GM19438 (cell line): Measurements from ENCODE around the gene AQP12A.
"Not testable (repeated sequence)": the region's sequence is repeated elsewhere in the genome, so short reads cannot be mapped to it uniquely, and the experiment has no call there.

Source experiments
- ATAC-seq: cut with Tn5 transposase; IDR thresholded peaks from one replicate; pipeline ENCODE4 v1.9.1; 2021; ENCODE audit warnings: low read depth; ENCODE audit not compliant: unreplicated experiment

AQP12A gene

DNA sequence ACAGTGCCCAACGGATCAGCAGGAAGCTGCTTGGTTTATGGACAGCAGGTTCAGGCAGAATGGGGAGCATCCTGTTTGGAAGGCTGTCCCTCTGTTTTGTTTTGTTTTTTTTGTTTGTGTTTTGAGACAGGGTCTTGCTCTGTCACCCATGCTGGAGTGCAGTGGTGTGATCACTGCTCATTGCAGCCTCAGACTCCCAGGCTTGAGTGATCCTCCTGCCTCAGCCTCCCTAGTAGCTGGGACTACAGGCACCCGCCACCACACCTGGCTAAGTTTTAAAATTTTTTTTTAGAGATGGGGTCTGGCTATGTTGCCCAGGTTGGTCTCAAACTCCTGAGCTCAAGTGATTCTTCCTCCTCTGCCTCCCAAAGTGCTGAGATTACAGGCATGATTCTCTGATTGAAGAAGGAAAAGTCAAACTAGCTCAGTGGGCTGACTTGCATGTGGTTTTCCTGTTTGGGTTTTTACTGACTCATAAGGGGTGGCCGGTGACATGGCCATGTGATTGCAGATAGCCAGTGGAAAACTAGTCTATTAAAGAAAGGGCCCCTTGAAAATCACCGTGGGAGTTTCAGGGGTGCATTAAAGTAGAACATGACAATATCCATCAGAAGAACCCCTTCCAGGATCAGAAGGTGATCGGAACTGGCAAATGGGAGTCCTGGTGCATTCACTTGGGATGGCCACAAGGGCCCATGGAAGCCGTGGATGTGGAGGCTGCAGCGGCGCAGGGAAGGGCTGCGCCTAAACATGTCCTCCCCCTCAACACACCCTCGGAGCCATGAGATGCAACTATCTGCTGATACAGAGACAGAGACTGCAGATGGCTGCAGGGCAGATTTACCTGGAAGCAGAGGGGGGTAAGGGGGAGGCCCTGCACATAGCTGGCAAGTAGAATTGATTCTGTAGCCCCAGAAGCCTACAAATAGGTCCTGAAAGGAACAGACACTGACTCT is 35.5 kb upstream of the AQP12A start:
- no peak for ATAC-seq

DNA sequence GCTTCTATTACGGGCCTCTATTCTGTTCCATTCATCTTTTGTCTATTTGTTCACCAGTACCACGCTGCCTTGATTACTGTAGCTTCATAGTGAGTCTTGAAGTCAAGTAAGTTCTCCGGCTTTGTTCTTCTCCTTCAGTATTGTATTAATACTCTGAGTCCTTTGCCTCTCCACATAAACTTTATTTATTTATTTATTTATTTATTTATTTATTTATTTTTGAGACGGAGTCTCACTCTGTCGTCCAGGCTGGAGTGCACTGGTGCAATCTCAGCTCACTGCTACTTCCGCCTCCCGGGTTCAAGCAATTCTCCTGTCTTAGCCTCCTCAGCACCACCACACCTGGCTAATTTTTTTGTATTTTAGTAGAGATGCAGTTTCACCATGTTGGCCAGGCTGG is 31.8 kb upstream of the AQP12A start:
- not testable (repeated sequence) for ATAC-seq

DNA sequence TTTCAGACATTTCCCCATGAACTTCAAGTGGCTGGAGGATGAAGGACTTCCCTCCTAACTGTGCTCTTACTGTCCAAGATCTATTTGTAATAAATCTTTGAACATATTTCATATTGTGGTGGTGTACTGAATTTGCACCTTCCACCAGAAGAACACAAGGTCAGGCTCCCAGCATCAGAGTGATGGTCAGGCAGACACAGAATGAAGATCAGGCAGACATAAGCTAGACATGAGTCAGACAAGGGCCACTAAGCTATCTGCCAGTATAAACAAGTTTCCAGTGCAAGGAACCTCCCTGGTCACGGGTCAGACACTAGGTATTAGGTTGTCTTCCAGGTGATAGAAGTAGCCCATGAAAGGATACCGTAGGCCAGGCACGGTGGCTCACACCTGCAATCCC is 29.0 kb upstream of the AQP12A start:
- ATAC-seq: no peak

DNA sequence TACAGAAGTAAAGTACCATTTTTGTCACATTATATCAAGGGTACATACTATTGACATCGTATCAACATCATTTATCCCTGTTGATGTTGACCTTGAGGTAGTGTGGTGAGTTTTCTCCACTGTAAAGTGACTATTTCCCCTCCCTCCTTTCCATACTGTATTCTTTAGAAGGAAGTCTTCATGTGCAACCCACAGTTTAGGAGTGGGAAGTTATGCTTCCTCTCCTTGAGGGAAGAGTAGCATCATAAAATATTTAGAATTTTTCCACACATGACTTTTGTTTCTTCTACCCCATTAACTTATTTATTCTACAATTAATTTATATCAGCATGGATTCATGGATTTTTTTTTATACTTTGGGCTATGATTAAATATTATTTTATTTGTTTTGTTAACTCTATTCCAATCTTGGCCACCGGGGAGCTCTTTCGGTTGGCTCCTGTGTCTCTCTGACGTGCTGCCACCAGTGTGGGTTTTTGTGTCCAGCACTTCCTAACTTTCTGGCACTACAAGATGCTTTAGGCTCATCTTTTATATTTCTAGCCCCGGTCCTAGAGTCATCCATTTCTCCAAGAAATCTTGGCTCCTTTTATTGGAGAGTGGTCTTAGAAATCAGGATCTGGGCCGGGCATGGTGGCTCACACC is 28.0 kb upstream of the AQP12A start:
- no peak for ATAC-seq

DNA sequence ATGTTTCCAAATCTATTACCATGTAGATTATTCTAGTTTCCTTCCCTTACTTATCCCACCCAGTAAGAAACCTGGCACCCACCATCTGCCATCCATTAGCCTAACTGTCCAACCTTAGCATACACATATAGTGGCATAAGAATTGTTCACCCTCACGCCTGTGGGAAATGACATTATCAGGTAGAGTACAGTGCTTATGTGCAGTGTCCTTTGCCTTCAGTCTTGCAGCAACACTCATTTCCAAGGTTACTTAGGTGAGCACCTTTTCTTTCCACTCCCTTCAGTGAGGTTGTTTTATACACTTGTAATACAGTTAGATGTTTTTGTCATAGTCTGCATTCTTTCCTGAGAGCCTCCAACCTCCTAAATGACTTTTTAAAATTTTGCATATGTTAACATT is 27.0 kb upstream of the AQP12A start:
- ATAC-seq: no peak

DNA sequence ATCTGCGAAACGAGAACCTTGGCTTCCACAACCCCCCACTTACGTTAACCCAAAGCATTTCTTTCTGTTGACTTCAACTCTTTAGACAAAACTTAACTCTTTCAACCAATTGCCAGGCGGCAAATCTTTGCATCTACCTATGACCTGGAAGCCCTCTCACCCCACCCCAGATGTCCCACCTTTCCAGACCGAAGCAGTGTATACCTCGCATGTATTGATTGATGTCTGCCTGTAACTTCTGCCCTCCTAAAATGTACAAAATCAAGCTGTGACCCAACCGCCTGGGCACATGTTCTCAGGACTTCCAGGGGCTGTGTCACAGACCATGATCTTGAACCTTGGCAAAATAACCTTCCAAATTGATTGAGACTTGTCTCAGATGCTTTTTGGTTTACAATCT is 21.3 kb upstream of the AQP12A start:
- no peak for ATAC-seq

DNA sequence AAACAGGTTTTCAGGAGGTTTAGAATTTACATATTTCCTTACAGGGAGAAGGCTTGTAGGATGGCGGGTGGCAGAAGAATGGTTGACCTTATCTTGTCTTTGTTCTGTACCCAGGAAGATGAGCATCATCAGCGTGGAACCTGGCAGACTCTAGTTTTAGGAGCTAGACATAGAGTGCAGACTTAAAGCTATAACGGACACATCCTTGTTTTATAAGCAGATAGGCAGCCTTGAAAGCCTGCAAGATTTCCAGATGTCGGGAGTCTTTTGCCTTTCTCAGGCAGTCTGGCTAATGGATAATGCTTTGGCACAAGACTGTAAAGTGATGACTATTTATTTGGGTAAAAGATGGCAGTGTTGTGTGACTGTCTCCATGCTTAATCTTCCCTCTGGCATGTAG is 20.7 kb upstream of the AQP12A start:
- no peak for ATAC-seq

DNA sequence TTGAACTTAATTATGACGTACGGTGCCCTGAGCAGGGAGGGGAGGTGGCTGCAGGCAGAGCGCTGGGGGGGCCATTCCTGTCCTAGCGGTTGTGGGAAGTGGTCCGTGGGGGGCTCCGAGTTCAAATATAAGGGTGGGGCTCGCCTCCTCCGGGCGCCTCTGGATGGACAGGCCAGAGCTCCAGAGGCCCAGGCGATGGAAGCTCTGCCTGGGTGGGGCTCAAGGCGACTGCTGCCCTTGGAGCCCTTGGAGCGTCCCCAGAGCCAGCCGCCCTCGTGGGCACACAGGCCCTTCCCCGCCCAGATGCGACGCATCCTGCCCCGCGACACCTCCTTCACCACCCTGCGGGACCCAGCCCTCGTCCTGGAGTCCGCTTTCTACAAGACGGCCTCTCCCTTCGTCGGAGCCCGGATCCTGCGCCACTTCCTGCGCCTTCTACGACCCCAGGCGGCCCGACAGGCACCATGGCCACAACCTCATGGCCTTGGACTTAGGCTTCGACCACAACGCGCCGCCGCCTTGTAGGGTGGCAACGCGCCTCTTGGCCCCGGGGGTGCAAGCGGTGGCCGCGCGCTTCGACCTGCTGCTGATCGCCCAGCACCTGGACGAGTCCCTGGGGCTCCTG is 19.5 kb upstream of the AQP12A start:
- no peak for ATAC-seq

DNA sequence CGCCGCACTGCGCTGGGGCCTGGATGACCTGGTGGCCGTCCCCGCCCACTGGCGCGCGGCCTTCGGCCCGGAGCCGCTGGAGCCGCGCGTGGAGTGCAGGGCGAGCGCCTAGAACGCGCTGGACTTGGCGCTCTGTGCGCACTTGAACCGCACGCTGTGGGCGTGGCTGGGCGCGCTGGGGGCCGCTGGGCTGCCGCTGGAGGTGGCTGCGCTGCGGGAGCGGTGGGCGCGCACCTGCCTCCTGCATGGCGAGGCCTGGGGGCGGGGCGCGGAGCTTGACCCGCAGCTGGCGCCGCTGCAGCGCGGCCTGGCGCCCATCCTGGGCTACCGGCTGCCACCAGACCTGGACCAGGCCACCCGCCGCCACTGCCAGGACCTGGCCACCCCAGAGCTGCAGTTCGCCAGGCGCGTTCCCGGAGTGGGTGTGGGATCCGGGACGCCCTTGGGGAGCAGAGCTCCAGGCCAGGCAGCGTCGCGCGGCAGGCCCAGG is 18.9 kb upstream of the AQP12A start:
- no peak for ATAC-seq

DNA sequence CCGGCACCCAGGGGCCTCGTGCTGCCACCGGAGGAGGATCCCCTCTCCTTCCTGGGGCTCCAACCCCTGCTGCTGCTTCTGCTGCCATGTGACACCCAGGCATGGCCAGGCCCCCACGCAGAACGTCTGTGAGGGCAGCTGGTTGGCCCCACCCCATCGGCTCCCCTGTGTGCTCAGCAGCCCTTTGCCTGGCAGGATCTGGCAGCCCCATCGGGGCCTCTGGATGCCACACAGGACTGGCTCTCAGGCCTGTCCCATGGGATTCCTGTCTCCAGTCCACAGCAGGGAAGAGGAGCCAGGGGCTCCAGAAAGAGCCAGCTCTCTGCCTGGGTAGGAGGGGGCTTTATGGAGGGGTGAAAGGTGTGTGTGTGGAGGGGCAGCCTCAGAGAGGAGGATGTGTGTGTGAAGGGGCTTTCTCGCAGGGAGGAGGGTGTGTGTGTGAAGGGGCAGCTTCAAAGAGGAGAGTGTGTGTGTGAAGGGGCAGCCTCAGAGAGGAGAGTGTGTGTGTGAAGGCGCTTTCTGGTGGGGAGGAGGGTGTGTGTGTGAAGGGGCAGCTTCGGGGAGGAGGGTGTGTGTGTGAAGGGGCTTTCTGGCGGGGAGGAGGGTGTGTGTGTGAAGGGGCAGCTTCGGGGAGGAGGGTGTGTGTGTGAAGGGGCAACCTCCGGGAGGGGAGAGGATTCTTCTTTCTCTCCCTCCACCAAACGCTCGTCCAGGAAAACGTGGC is 17.0 kb upstream of the AQP12A start:
- ATAC-seq: not testable (repeated sequence)

DNA sequence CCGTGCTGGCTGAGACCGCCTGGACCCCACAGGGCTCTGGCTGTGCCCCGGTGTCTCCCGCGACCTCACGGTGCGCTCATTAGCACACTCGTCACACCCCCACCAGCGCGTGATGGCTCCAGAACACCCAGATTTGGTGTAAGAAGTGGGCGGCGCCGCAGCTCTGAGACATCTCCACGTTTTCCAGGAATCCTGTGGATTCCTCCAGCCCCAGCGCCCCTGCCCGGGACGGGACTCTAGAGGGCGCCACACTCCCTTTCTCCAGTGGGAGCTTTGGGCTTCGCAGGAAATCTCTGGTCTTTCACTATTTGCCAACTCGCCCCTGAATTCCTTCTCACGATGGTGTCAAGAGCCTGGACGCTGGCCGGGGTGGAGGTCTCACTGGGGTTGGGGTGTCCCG is 16.3 kb upstream of the AQP12A start:
- ATAC-seq: not testable (repeated sequence)

DNA sequence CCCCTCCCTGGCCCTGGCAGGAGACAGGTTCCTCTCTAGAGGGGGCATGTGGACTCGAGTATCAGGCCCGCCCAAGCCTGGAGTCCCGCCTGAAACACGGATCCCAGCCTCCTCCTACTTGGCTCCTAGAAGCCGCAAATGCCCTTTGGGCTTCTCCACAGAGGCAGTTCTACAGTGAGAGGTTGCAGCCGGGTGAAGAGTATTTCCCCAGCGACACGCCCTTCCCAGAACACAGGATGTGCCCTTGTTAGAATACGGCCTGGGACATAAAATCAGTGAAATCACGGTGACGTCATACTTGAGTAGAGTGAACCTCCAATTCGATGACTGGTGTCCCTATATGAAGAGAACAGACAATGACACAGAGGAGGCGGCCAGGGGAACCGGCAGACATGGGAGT is 13.6 kb upstream of the AQP12A start:
- not testable (repeated sequence) for ATAC-seq

DNA sequence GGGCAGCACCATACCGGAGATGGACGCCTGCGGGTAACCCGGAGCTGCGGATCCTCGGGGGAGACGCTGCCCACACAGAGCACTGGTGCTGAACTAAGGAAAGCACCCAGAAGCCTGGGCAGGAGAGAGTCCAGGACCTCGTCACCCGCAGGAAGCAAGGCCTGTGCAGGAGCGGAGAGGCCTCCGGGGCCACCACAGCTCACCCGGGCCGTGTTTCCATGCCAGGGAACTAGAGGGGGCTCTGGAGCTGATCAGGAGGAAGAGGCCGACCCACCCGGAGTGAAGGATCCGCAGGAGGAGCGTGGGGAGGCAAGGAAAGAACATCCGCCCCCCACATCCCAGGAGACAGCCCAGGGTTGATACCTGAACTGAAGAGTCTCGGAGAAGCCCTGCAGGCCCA is 12.8 kb upstream of the AQP12A start:
- ATAC-seq: not testable (repeated sequence)

DNA sequence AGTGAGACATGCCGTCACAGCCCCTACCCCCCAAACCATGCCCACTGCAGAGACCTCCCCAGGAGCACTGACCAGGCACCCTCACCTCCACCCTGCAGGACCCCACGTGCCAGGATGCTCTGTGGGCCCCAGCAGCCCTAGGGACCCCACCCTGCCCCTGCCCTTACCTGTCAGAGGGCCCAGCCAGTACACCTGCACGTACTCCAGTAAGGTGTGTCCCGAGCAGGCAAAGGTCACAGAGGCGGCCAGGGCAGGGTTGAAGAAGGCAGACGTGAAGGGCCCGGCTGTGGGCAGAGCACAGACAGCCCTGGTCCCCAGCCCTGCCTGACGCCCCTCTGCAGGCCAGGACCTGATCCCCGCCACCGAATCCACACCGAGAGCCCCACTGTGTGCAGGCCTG is 11.5 kb upstream of the AQP12A start:
- ATAC-seq: not testable (repeated sequence)

DNA sequence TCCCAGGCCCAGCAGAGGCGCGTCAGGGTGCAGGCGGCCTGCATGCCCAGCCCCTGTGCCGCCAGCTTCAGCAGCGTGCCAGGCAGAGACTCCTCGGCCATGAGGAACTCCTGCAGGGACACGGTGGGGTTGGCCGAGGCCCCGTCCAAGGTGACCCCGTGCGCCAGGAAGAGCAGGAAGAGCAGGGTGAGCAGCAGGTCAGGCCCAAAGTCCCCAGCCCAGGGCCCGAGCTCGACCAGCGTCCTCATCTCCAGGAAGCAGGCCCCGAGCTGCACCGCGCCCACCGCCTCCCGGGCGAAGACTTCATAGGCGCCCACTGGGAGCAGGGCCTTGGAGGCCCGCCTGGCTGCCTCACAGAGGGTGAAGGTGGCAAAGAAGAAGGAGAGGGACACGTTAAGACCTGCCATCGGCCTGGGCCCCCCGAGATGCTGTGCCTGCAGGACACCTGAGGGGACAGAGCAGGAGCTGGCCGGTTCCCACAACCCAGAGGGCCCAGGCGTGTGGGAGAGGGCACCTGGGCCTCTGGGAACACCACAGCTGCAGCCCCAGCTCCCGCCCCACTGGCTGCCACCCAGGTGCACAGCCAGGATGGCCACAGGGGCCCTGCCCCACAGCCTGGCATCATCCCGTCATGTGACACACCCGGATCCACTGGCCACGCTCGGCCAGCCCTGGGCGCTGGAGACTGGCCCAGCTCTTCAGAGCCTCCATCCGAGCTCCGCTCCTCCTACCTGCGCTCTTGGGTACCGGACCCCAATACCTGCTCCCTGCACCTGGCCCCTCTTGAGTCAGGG is 9.0 kb upstream of the AQP12A start, which contains the start of gene AQP12B:
TSS of gene AQP12B (minus strand) at position 455 of the 794 bp plus-strand sequence. CDS start at position 407, 48 bp downstream.
- not testable (repeated sequence) for ATAC-seq

DNA sequence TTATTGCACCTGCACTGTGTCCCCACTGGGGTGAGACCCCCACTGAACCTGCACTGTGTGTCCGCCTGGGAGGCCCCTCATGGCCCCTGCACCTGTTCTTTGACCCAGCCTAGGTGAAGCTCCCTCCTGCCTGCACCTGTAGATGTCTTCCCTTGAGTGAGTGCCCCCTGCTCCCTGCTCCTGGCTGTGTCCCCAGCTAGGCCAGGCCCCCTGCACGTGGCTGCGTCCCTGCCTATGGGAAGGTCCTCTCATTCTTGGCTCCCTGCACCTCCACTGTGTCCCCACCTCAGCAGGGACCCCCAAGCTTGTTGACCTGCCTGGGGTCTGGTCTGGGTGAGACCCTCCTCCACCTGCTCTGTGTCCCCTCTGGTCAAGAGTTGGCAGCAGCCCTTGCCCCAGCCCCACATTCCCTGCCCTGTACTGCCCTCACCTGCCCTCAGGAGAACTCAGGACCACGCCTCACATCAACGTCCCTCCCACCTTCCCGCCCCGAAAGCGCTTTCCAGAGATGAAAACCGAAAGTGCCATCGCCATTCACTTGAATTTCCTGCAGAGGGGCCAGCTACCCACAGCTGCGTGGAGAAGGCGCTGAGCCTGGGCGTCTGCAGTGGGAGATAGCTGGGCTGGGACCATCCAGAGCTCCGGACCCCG is 8.2 kb upstream of the AQP12A start:
- ATAC-seq: not testable (repeated sequence)

DNA sequence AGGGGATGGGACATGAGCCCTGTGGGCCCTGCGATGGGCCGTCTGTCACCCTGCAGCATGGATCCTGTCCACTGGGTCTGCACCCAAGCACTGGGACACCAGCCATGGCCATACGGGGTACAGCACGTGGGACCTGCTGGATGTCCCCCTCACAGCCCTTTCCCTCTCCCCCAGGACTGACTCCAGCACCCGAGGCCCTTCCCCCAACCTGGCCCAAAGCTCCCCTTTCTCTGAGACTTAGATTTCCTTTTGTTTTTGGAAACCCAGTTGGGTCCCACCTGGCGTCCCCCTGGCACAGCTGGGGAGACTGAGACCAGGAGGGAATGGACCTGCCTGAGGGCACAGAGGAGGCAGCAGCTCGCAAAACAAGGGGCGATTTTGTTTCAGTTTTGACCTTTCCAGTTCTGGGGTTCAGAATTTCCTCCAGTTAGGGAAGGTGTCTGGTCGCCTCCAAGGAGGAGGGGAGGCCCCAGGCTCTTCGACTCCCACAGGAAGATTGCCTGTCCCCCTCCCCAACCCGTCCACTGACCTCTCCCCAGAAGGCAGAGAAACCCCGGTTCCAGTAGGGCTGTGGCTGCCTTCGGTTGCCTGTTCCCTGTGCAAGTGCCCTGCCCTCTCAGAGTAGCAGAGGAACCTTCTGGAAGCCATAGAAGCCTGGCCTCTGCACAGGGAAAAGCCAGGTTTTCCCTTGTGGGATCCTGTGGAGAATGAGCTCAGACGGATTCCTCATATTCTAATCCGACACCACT is 7.5 kb upstream of the AQP12A start:
- ATAC-seq: not testable (repeated sequence)

DNA sequence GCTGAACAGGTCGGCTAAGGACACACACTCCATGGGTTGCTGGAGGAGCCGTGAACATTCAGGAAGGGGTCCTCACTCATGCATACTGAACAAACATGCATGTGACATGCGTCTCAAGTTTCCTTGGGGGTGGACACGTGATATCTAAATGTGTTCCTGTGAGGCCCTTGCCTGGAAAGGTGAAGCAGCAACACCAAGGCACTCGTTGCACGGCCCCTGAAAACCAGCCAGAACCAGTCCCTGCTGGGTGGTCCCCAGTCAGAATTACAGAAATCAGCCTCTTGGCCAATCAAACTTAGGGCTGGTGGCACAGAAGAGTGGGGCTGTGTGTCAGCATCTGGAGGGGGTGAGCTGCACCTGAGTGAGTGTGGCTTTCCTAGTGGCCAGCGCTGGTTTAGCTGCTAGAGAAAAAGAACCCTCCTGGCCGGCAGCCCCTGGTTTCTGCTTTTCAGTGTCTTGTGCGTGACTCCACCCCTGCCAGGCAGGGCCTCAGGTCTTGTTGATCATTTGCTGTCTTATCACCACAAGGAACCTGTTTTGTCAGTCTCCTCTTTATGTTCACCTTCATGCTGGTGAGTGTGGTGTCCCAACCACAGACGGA is 5.8 kb upstream of the AQP12A start:
- no peak for ATAC-seq
